GM23338 (cell line): Measurements from ENCODE around the gene KAZALD1. TPM values are rescaled to one million over a fixed set of nuclear protein-coding genes. Genes with fewer than 3 reads are reported as not detected.

Experiments
- ATAC-seq: fragments of 200-7000 bp; cut with Tn5 transposase; 3 replicates; pipeline ENCODE4 v1.9.1; 2020
- DNase-seq: peaks from one replicate; pipeline ENCODE4 v3.0.0-alpha.2; 2015; ENCODE audit warnings: low spot score
- H2AFZ ChIP-seq: fragments of 200-600 bp; sonication (generic); 2 replicates; pipeline ENCODE4 v1.8.0; 2016; ENCODE audit warnings: antibody characterized with exemption, mild to moderate bottlenecking, moderate library complexity
- H3F3A ChIP-seq: fragments of 200-600 bp; sonication (generic); replicated peaks from 2 replicates; pipeline ENCODE4 v1.8.0; 2017; ENCODE audit warnings: antibody characterized with exemption, mixed run types, low read depth
- H3K27ac ChIP-seq: fragments of 200-600 bp; sonication (generic); 2 replicates; pipeline ENCODE4 v1.6.1; 2016; ENCODE audit warnings: low read depth
- H3K27me3 ChIP-seq: fragments of 200-600 bp; sonication (generic); 2 replicates; pipeline ENCODE4 v1.8.0; 2016; ENCODE audit warnings: mild to moderate bottlenecking, mixed run types, moderate library complexity; ENCODE audit not compliant: insufficient read depth
- H3K36me3 ChIP-seq: fragments of 200-600 bp; sonication (generic); 2 replicates; pipeline ENCODE4 v1.8.0; 2016; ENCODE audit warnings: mild to moderate bottlenecking; ENCODE audit not compliant: insufficient read depth
- H3K4me1 ChIP-seq: fragments of 200-600 bp; sonication (generic); 2 replicates; pipeline ENCODE4 v1.8.0; 2016; ENCODE audit warnings: mild to moderate bottlenecking, moderate library complexity; ENCODE audit not compliant: insufficient read depth
- H3K4me2 ChIP-seq: fragments of 200-600 bp; sonication (generic); 2 replicates; pipeline ENCODE4 v1.7.1; 2017; ENCODE audit warnings: mixed run types
- H3K4me3 ChIP-seq: fragments of 200-600 bp; sonication (generic); 2 replicates; pipeline ENCODE4 v1.6.1; 2016; ENCODE audit warnings: mixed run types
- H3K79me2 ChIP-seq: fragments of 200-600 bp; sonication (generic); replicated peaks from 2 replicates; pipeline ENCODE4 v1.8.0; 2017; ENCODE audit warnings: mild to moderate bottlenecking; ENCODE audit not compliant: insufficient read depth
- H3K9me2 ChIP-seq: fragments of 200-600 bp; sonication (generic); 2 replicates; pipeline ENCODE4 v1.8.0; 2017; ENCODE audit not compliant: insufficient read depth
- H4K20me1 ChIP-seq: fragments of 200-600 bp; sonication (generic); replicated peaks from 2 replicates; pipeline ENCODE4 v1.8.0; 2017; ENCODE audit warnings: mild to moderate bottlenecking; ENCODE audit not compliant: insufficient read depth
- H3K27ac Mint-ChIP-seq: 2 replicates; pipeline ENCODE4 v1.8.0; 2020; ENCODE audit warnings: inconsistent platforms, mild to moderate bottlenecking, moderate library complexity, mixed read lengths
- H3K27me3 Mint-ChIP-seq: 3 replicates; pipeline ENCODE4 v1.8.0; 2022; ENCODE audit warnings: low read depth, mild to moderate bottlenecking, moderate library complexity, mixed read lengths, inconsistent platforms; ENCODE audit not compliant: insufficient read depth, poor library complexity
- H3K36me3 Mint-ChIP-seq: 3 replicates; pipeline ENCODE4 v1.8.0; 2021; ENCODE audit warnings: low read depth, mild to moderate bottlenecking, inconsistent platforms, moderate library complexity, mixed read lengths
- H3K4me1 Mint-ChIP-seq: 3 replicates; pipeline ENCODE4 v1.8.0; 2020; ENCODE audit warnings: mild to moderate bottlenecking, inconsistent platforms, mixed read lengths
- H3K4me3 Mint-ChIP-seq: 3 replicates; pipeline ENCODE4 v1.8.0; 2021; ENCODE audit warnings: moderate library complexity, mild to moderate bottlenecking, inconsistent platforms, mixed read lengths
- H3K9me3 Mint-ChIP-seq: 3 replicates; pipeline ENCODE4 v1.8.0; 2020; ENCODE audit warnings: moderate library complexity, mild to moderate bottlenecking, inconsistent platforms, mixed read lengths
- CREB1 ChIP-seq: fragments of 250-450 bp; sonication (Bioruptor Pico); IDR thresholded peaks from 2 replicates; pipeline ENCODE4 v1.5.0; 2020; ENCODE audit warnings: low read depth, mild to moderate bottlenecking, moderate library complexity
- CTCF ChIP-seq, 2 experiments: fragments of 200-600 bp in 1 of 2; sonication (generic) in 1 of 2; conservative IDR thresholded peaks; 2 replicates each; pipeline versions ENCODE4 v1.5.1 to v1.6.1; 2016 to 2017; ENCODE audit warnings: antibody characterized with exemption in 2 of 2, low read depth in 2 of 2, mild to moderate bottlenecking in 2 of 2, moderate library complexity in 1 of 2
- ETS1 ChIP-seq: IDR thresholded peaks from 2 replicates; pipeline ENCODE4 v1.6.1; 2016; ENCODE audit warnings: antibody characterized with exemption
- EZH2 ChIP-seq: fragments of 200-600 bp; sonication (generic); IDR thresholded peaks from one replicate; pipeline ENCODE4 v1.8.0; 2017; ENCODE audit warnings: antibody characterized with exemption, mild to moderate bottlenecking, low read depth; ENCODE audit not compliant: unreplicated experiment
- EZH2phosphoT487 ChIP-seq: fragments of 200-600 bp; sonication (generic); IDR thresholded peaks from one replicate; pipeline ENCODE4 v1.8.1; 2018; ENCODE audit warnings: antibody characterized with exemption; ENCODE audit not compliant: unreplicated experiment
- JUNB ChIP-seq: IDR thresholded peaks from one replicate; pipeline ENCODE4 v1.6.1; 2016; ENCODE audit warnings: antibody characterized with exemption; ENCODE audit not compliant: unreplicated experiment
- NANOG ChIP-seq: IDR thresholded peaks from 2 replicates; pipeline ENCODE4 v1.6.1; 2016; ENCODE audit warnings: antibody characterized with exemption, borderline replicate concordance
- POLR2AphosphoS5 ChIP-seq: IDR thresholded peaks from 2 replicates; pipeline ENCODE4 v1.6.1; 2016; ENCODE audit warnings: antibody characterized with exemption, low read depth
- REST ChIP-seq: IDR thresholded peaks from one replicate; pipeline ENCODE4 v1.6.1; 2018; ENCODE audit warnings: antibody characterized with exemption; ENCODE audit not compliant: unreplicated experiment
- STAT1 ChIP-seq: IDR thresholded peaks from one replicate; pipeline ENCODE4 v1.6.1; 2016; ENCODE audit warnings: antibody characterized with exemption; ENCODE audit not compliant: unreplicated experiment
- ZNF114 ChIP-seq: fragments of 250-450 bp; sonication (Bioruptor Pico); IDR thresholded peaks from 2 replicates; pipeline ENCODE4 v1.5.0; 2020; ENCODE audit warnings: mild to moderate bottlenecking, moderate library complexity
- ZNF331 ChIP-seq: fragments of 250-450 bp; sonication (Bioruptor Pico); IDR thresholded peaks from 2 replicates; pipeline ENCODE4 v1.5.0; 2020; ENCODE audit warnings: low read depth, mild to moderate bottlenecking, moderate library complexity
- ZNF462 ChIP-seq: fragments of 250-450 bp; sonication (Bioruptor Pico); IDR thresholded peaks from 2 replicates; pipeline ENCODE4 v1.5.0; 2020; ENCODE audit warnings: mild to moderate bottlenecking, moderate library complexity
- polyA plus RNA-seq: library from polyadenylated mRNA; unstranded; fragments of >200 nt; fragmentation: Nextera tagmentation; extraction: Ambion mirVana; gene quantifications from 2 replicates; pipeline ENCODE4 v1.2.1, GENCODE V29; 2016
- total RNA-seq: library from RNA; depleted of rRNA; stranded (reverse); fragments of >200 nt; shearing (Covaris generic); gene quantifications from 2 replicates; pipeline ENCODE4 v1.2.3, GENCODE V29; 2014

Gene KAZALD1
- total and polyA plus RNA-seq, 2 experiments from 2014 or later: 0.27 to 1.3 TPM

- H3K79me2 ChIP-seq: no peaks in the 10 kb centered on the region
- DNase-seq: no peak
- H3K4me2 ChIP-seq: no peak overlapping the region
- ATAC-seq: no peak
- peaks cover 5% of the 10 kb centered on the region for H4K20me1 ChIP-seq
- Mint-ChIP-seq H3K36me3 (no peaks in the 10 kb centered on the region), H3K4me3 (no peak overlapping the region), H3K9me3 (peaks cover 2% of the 10 kb centered on the region; the same call in 1 of the 3 replicates), H3K27me3 (peaks cover 65% of the 10 kb centered on the region), H3K4me1 (peaks cover 34% of the 10 kb centered on the region), H3K27ac (no peak overlapping the region)
- H3K9me2 ChIP-seq: no peaks in the 10 kb centered on the region
- H3K4me1 ChIP-seq: peaks cover 19% of the 10 kb centered on the region
- no peak overlapping the region for H2AFZ ChIP-seq
- H3K4me3 ChIP-seq: no peak overlapping the region
- H3K27ac ChIP-seq: no peak overlapping the region
- peaks cover 87% of the 10 kb centered on the region for H3K27me3 ChIP-seq
- TF ChIP-seq ZNF331 (CRISPR knock-in tag) (no peak), ZNF462 (no peak), REST (no peak), POLR2AphosphoS5 (no peak), NANOG (no peak), EZH2phosphoT487 (no peak), JUNB (no peak), CTCF (conservative IDR thresholded peaks at IDR 0.05; ENCODE audit: low read depth in 2 of 2) (no peak), ETS1 (no peak), ZNF114 (CRISPR knock-in tag) (no peak), STAT1 (no peak), EZH2 (no peak), CREB1 (CRISPR knock-in tag) (no peak)
- H3F3A ChIP-seq: no peaks in the 10 kb centered on the region
- H3K36me3 ChIP-seq: no peaks in the 10 kb centered on the region
These were observed 8.3 kb downstream of the KAZALD1 start for GRCh38 chr10:101070098-101070497.
